Peyer's patch (tissue), 4 donors: Measurements from ENCODE around the gene CLDN11.

ENCODE experiments used
- POLR2A ChIP-seq, 2 donors: fragments of 450-650 bp; IDR thresholded peaks; one replicate each; pipeline ENCODE4 v1.5.1; 2017; ENCODE audit warnings: antibody characterized with exemption in 2 of 2, mild to moderate bottlenecking in 2 of 2, moderate library complexity in 2 of 2
- TF ChIP-seq, protein P1 (sequence below), 6 experiments: fragments of 450-650 bp in 4 of 6; fragments of 200-600 bp in 2 of 6; sonication (generic) in 1 of 6; IDR thresholded peaks; one replicate each; pipeline ENCODE4 v1.5.1; 2017 to 2019; ENCODE audit warnings: antibody characterized with exemption in 6 of 6, mild to moderate bottlenecking in 3 of 6, moderate library complexity in 1 of 6

DNA sequence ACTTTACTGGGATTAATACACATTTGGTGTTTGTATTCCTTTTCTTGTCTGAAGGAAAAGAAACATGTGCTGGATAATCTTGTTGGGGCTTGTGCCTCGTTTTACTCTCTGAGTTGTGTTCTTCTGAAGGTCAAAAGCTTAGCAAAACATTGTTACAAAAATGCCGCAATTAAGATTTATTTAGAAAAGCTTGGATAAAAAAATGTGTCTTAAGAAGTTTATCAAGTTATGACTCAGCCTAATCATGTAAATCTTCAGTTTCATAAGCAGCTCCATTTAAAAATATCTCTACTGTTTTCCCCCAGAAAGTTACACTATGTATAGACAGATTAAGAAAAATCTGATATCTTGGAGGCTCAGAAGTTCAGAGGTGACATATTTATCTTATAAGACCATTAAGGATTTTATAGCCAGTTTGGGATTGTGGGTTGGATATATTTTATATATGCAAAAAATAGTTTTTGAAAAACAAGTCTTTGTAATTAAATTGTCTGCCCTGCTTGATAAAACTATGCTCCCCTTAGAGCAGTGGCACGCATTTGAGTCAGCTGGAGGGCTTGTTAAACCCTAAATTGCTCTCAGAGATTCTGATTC, 56.5 kb downstream of the CLDN11 start:
- TF ChIP-seq POLR2A (IDR thresholded peaks at IDR 0.05): no peak
- TF ChIP-seq, protein P1, sequence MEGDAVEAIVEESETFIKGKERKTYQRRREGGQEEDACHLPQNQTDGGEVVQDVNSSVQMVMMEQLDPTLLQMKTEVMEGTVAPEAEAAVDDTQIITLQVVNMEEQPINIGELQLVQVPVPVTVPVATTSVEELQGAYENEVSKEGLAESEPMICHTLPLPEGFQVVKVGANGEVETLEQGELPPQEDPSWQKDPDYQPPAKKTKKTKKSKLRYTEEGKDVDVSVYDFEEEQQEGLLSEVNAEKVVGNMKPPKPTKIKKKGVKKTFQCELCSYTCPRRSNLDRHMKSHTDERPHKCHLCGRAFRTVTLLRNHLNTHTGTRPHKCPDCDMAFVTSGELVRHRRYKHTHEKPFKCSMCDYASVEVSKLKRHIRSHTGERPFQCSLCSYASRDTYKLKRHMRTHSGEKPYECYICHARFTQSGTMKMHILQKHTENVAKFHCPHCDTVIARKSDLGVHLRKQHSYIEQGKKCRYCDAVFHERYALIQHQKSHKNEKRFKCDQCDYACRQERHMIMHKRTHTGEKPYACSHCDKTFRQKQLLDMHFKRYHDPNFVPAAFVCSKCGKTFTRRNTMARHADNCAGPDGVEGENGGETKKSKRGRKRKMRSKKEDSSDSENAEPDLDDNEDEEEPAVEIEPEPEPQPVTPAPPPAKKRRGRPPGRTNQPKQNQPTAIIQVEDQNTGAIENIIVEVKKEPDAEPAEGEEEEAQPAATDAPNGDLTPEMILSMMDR (IDR thresholded peaks at IDR 0.05): no peak
